HG03025 (cell line): ENCODE data around the gene ZNF423.
"Not testable (repeated sequence)": the region's sequence is repeated elsewhere in the genome, so short reads cannot be mapped to it uniquely, and the experiment has no call there.

Source experiments
- ATAC-seq: cut with Tn5 transposase; IDR thresholded peaks from one replicate; pipeline ENCODE4 v1.9.1; 2021; ENCODE audit warnings: mild to moderate bottlenecking, moderate library complexity; ENCODE audit not compliant: unreplicated experiment, low FRiP score

ZNF423 gene

DNA sequence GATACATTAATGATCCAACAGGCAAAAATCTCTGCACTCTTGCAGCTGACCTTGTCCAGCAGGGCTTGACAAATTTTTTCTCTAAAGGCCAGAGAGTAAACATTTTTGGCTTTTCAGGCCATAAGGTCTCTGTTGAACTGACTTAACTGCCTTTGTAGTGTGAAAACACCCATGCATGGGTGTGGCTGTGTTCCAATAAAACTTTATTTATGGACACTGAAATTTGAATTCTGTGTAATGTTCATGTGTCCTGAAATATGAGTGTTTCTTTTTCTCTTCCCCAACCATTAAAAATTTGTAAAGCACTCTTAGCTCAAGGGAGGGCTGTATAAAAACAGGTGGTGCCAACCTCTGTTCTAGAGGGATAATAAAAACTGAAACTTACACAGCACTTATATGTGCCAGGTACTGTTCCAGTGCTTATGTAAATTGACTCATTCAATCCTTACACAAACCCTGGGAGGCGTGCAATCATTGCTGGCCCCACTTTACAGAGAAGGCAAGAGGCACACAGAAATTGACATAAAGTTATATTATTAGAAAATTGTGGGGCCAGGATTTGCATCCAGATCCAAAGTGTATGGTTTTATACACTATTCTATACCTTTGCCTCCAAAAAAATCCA is 18.8 kb upstream of the ZNF423 start:
- no peak for ATAC-seq

DNA sequence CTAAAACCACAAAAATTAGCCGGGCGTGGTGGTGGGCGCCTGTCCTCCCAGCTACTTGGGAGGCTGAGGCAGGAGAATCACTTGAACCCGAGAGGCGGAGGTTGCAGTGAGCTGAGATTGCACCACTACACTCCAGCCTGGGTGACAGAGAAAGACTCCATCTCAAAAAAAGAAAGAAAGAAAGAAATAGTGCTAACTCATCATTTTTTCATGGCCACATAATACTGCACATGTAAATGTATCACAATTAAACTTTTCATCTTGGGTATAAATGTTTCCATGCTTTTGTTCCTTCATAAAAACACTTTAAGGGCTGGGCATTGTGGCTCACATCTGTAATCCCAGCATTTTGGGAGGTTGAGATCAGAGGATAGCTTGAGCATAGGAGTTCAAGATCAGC is 15.9 kb upstream of the ZNF423 start:
- ATAC-seq: not testable (repeated sequence)

GRCh38 chr16:49869731-49870130 is 13.8 kb upstream of the ZNF423 start:
- no peak for ATAC-seq

DNA sequence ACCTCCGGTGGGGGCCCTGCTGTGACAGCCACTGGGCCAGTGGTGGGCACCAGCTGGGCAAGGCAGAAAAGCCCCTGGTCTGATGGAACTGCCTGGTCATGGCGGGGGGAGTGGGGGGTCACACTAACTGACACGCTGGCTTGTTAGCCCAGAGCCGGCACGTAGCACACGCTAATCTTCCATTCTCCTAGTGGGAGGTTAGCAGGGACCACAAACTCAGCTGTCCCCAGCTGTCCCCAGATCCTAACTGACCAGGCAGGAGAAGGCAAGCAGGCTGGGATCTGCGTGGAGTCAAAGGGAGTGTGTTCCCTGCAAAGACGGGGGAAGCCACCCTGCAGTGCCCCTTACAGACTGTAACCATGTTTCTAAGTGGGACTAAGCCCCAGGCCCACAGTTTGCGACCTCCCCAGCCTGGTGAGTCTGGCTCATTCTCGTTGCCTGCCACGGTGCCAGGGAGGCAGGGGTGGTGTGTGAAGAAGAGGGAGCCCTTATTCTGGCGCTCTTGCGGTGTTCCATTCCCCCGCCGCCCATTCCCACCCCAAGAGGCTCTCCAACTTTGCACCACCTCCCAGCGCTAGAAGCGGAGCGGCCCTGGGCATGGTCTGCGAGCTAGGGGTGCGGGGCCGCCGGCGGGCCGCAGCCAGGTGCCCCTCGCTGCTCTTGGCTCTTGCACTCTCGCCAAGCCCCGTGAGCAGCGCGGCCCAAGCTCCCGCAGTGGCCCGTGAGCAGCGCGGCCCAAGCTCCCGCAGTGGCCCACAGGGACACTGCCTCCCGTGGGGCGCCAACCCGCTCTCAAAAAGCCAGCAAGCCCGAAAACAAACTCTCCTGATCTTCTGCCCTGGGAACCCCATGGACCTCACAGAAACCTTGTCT is 12.1 kb upstream of the ZNF423 start:
- ATAC-seq: no peak

- ATAC-seq: no peak
These were observed 11.3 kb upstream of the ZNF423 start for GRCh38 chr16:49867234-49867633.

GRCh38 chr16:49866595-49867071 is 10.7 kb upstream of the ZNF423 start:
- ATAC-seq: no peak

- no peak for ATAC-seq
These were observed 6.8 kb upstream of the ZNF423 start for GRCh38 chr16:49862694-49863093.

DNA sequence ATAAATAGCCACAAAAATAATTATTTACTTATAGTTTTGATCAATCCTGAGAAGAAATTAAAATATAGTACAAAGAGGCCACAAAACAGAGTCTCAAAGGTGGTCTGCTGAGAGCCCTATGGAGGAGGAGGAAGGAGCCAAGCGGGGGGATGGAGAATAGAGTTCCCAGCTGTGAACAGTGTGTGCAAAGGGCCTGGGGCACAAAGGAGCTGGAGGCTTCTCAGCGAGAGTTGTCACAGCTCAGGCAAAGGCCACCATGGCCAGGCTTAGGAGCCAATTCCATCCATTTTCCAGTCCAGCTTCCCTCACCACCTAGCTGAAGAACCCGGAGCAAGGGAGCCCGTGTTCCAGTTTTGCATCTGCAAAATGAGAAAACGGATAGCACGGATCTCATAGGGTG is 5.4 kb upstream of the ZNF423 start:
- ATAC-seq: no peak

- ATAC-seq: no peak
These were observed 4.7 kb upstream of the ZNF423 start for GRCh38 chr16:49860593-49860992.

DNA sequence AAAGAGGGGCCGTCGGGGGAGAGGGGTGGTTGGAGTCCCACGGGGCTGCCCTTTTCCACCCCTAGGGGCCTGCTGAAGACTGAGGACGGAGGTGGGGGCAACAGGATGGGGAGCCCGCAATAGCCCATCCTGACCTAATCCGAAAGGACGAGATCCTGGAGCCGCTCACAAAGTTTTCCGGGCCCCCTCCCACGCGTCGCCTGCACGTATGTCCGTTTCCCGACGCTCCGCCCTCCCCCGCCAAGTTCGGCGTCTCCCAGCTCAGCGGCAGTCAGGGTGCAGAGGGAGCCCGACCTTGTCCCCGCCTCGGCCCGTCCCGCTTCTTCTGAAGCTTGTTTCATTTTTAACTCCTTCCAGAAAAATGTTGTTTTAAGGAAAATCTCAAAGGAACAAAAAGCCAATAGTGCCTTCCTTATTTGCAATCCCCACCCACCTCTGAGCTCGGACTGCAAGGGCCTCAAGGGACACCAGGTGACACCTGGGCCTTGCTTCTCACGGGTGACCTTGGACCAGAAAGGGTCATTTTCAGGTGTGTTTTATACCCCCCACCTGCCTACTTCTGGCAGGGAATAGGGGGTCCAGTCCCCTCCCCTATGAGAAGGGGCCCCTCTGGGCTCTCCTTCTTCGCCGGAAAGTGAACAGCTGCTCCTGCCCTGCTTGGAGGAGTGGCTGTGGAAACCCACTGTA is 3.4 kb upstream of the ZNF423 start:
- ATAC-seq: no peak

- ATAC-seq: no peak
These were observed 2.5 kb upstream of the ZNF423 start for GRCh38 chr16:49858200-49859124.

GRCh38 chr16:49857423-49858181 is 1.7 kb upstream of the ZNF423 start:
- no peak for ATAC-seq

- no peak for ATAC-seq
These were observed 889 bp upstream of the ZNF423 start for GRCh38 chr16:49856672-49857330.

DNA sequence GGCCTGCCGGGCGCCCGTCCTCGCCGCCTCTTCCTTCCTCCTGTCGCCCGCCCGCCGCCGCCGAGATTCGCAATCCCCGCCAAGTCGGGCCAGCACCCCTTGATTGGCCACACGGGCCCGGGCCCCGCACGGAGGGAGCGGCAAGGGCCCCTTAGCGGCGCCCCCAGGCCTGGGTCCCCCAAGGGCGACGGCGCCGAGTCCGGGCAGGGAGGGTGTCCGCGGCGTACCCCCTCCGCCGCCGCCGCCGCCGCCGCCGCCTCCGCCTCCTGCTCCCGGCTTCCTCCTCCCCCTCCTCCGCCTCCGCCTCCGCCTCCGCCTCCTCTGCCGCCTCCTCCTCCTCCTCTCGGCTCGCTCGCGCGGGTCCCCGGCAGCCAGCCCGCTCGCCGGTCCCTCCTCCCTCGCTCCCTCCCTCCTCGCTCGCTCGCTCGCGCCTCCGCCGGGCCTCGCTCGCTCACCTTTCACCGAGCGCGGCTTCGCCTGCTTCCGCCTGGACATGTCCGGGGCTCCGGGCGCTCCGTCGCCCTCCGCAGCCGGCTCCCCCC is 561 bp downstream of the ZNF423 start:
- ATAC-seq: no peak

GRCh38 chr16:49854796-49855203 is 1.1 kb downstream of the ZNF423 start:
- no peak for ATAC-seq

DNA sequence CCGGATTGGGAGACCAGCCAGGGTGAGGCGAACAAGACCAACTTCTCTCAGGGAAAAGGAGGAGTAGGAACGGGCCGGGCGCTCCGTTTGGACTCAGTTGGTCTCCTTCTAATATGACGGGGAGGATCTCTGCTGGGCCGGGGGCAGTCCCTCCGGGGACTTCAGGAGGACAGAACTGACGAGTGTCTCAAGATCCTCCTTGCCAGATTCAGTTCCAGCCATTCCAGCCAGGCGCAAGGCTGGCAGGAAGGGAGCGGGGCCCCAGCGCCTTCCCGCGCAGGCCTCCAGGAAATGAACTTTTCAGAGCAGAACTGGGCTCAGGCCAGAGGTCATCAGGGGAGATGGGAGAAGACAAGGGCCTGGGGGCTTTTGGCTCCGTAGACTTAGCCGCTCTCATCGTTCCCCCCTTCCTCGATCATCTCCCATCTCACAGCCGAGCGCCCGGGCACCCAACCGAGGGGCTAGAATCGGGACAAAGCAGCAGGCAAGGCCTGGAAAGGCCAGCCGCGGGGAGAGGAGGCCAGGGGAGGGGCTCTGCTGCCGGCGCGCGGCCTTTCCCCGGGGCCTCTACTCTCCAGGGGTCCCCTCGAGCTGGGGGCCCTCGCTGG is 1.6 kb downstream of the ZNF423 start:
- no peak for ATAC-seq

- no peak for ATAC-seq
These were observed 3.6 kb downstream of the ZNF423 start for GRCh38 chr16:49852279-49852678.

GRCh38 chr16:49851468-49851787 is 4.5 kb downstream of the ZNF423 start:
- ATAC-seq: no peak
